MM.1S (cell line): ENCODE measurements around the gene PAN2.

ENCODE experiments used
- CTCF ChIP-seq: fragments of 300-600 bp; sonication (generic); IDR thresholded peaks from 2 replicates; pipeline ENCODE4 v1.5.1; 2016; ENCODE audit warnings: antibody characterized with exemption, low read length, mixed read lengths
- EZH2phosphoT487 ChIP-seq: fragments of 300-600 bp; sonication (generic); IDR thresholded peaks from 2 replicates; pipeline ENCODE4 v1.6.1; 2018; ENCODE audit warnings: antibody characterized with exemption, low read length

- TF ChIP-seq CTCF, result no peak
- TF ChIP-seq EZH2phosphoT487, result no peak
Observed at GRCh38 chr12:56326533-56326932, 7.3 kb downstream of the PAN2 start.
